Dedifferentiated amniotic fluid mesenchymal stem cell (primary cell): ENCODE data around the gene MYADML2.
"Not testable (repeated sequence)": the region's sequence is repeated elsewhere in the genome, so short reads cannot be mapped to it uniquely, and the experiment has no call there.

Experiments
- DNase-seq: peaks from one replicate; pipeline ENCODE4 v3.0.0-alpha.2; 2016; ENCODE audit errors: extremely low spot score

MYADML2 gene

GRCh38 chr17:81924557-81925532 is 22.2 kb downstream of the MYADML2 start:
- DNase-seq, result no peak

GRCh38 chr17:81923302-81924260 is 23.5 kb downstream of the MYADML2 start:
- peak; percentile 70 for DNase-seq

- DNase-seq, result no peak
Observed at GRCh38 chr17:81922566-81923301, 24.3 kb downstream of the MYADML2 start.

- no peak for DNase-seq
Observed at GRCh38 chr17:81921996-81922565, 25.0 kb downstream of the MYADML2 start.

- no peak for DNase-seq
Observed at GRCh38 chr17:81921537-81921862, 25.5 kb downstream of the MYADML2 start.

GRCh38 chr17:81920612-81921536 is 26.2 kb downstream of the MYADML2 start:
- DNase-seq, result no peak

- DNase-seq, result no peak
Observed at GRCh38 chr17:81918832-81919545, 28.0 kb downstream of the MYADML2 start.

- DNase-seq, result not testable (repeated sequence)
Observed at GRCh38 chr17:81918333-81918669, 28.7 kb downstream of the MYADML2 start.

- DNase-seq, result peak; percentile 32
Observed at GRCh38 chr17:81917565-81918332, 29.3 kb downstream of the MYADML2 start, which contains the start of gene SIRT7. TSS of gene SIRT7 (minus strand) at chr17:81918176. CDS start at chr17:81918131, 45 bp downstream.

- DNase-seq, result no peak
Observed at GRCh38 chr17:81916234-81917001, 30.6 kb downstream of the MYADML2 start.

- DNase-seq, result no peak
Observed at GRCh38 chr17:81915331-81915730, 31.7 kb downstream of the MYADML2 start.

- no peak for DNase-seq
Observed at GRCh38 chr17:81914103-81914850, 32.8 kb downstream of the MYADML2 start.

- DNase-seq, result no peak
Observed at GRCh38 chr17:81913394-81914102, 33.5 kb downstream of the MYADML2 start.

- DNase-seq, result no peak
Observed at GRCh38 chr17:81912441-81913309, 34.4 kb downstream of the MYADML2 start.

GRCh38 chr17:81911969-81912368 is 35.1 kb downstream of the MYADML2 start:
- DNase-seq, result no peak
